Hematopoietic multipotent progenitor cell (in vitro differentiated cells): Measurements from ENCODE around the gene S100A6. TPM values are rescaled to one million over a fixed set of nuclear protein-coding genes. Genes with fewer than 3 reads are reported as not detected.
"Not testable (repeated sequence)": the region's sequence is repeated elsewhere in the genome, so short reads cannot be mapped to it uniquely, and the experiment has no call there.

ENCODE experiments used
- DNase-seq, 3 donors: peaks; one replicate each; pipeline ENCODE4 v3.0.0-alpha.2; 2011 to 2015; ENCODE audit warnings: low read depth in 2 of 3, low spot score in 2 of 3
- total RNA-seq: library from RNA; depleted of rRNA; stranded (reverse); fragments of >200 nt; gene quantifications from one replicate; pipeline ENCODE4 v1.2.3, GENCODE V29; 2012

Gene S100A6
- total RNA-seq, 1 donor: 177 TPM

GRCh38 chr1:153533689-153534201 is 2.0 kb downstream of the S100A6 start:
- DNase-seq: no peak

- DNase-seq: peak; percentile 59 to 87 (median 82)
Measured at GRCh38 chr1:153532769-153533599, 2.8 kb downstream of the S100A6 start.

GRCh38 chr1:153532181-153532580 is 3.6 kb downstream of the S100A6 start:
- DNase-seq: no peak

GRCh38 chr1:153531638-153532037 is 4.2 kb downstream of the S100A6 start:
- DNase-seq: no peak

- DNase-seq: no peak
Measured at GRCh38 chr1:153527683-153528040, 8.1 kb downstream of the S100A6 start.

GRCh38 chr1:153527023-153527682 is 8.6 kb downstream of the S100A6 start:
- DNase-seq: no peak

GRCh38 chr1:153526132-153526543 is 9.7 kb downstream of the S100A6 start:
- DNase-seq: no peak

GRCh38 chr1:153525088-153525728 is 10.6 kb downstream of the S100A6 start:
- DNase-seq: no peak

- DNase-seq: not testable (repeated sequence)
Measured at GRCh38 chr1:153522353-153523048, 13.3 kb downstream of the S100A6 start.

GRCh38 chr1:153521808-153522207 is 14.0 kb downstream of the S100A6 start:
- DNase-seq: not testable (repeated sequence)

GRCh38 chr1:153520818-153521476 is 14.8 kb downstream of the S100A6 start:
- DNase-seq: no peak

GRCh38 chr1:153520137-153520691 is 15.6 kb downstream of the S100A6 start:
- not testable (repeated sequence) for DNase-seq

- DNase-seq: no peak
Measured at GRCh38 chr1:153519242-153519641, 16.5 kb downstream of the S100A6 start.

GRCh38 chr1:153515504-153516394 is 20.0 kb downstream of the S100A6 start:
- DNase-seq: no peak

- DNase-seq: no peak
Measured at GRCh38 chr1:153513666-153514065, 22.1 kb downstream of the S100A6 start.

- DNase-seq: no peak
Measured at GRCh38 chr1:153513023-153513422, 22.8 kb downstream of the S100A6 start.

GRCh38 chr1:153510984-153511410 is 24.8 kb downstream of the S100A6 start:
- peak; percentile 59 to 70 (median 65) for DNase-seq

- DNase-seq: peak in 1 of 3 donors; percentile 51
Measured at GRCh38 chr1:153509729-153510354, 25.9 kb downstream of the S100A6 start.
